ENCODE measurements around the gene PRELP. TPM values are rescaled to one million over a fixed set of nuclear protein-coding genes. Genes with fewer than 3 reads are reported as not detected.

PRELP gene
- total and polyA plus RNA-seq, 9 of the 15 experiments (the other 6 are each of a cell fraction or from before 2014, with no cell fraction given) = 0.04 TPM; not detected in 8

DNA sequence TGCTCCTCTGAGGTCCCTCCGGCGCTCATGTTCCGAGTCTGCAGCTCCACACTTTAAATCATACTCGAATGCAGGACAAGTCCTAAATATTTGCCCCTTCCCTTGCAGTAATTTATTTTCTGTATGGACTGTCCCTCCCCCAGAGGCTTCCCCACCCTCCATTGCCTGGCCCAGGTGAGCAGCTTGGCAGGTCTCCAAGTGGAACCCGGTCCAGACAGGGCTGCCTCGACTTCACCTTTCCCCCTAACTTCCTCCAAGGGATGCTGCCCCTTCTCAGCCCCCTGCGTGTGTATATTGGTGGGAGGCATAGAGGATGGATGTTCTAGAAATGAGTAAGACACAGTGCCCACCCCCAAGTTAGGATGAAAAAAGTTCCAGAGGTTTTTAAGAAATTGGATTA, 12.9 kb downstream of the PRELP start:
- WGBS (ENCODE audit: insufficient coverage, low coverage, missing lambda C conversion rate) = 13% methylated on average over 7 of the region's 7 CpGs
- CTCF ChIA-PET (ENCODE audit: low intra/inter-chr PET ratio) = interaction anchor here (0.6 to 4.3 kb wide), 7 partner anchors 32 to 224 kb away, joined by 3 to 40 read pairs (median 4); no protein-coding TSS in a partner anchor
- H3K9ac ChIP-seq (ENCODE audit: insufficient read depth in 1 of 2, low read depth in 2 of 2, low read length in 2 of 2) = no peak overlapping the region
- FAIRE-seq (no peak), ATAC-seq (no peak), DNase-seq (ENCODE audit: extremely low read depth in 1 of 4, low spot score in 3 of 4) (no peak)
- H3K79me2 ChIP-seq (ENCODE audit: control insufficient read depth, insufficient read depth, low read length) = no peaks in the 10 kb centered on the region
- H3K9me1 ChIP-seq (ENCODE audit: control insufficient read depth, insufficient read depth, low read length) = no peaks in the 10 kb centered on the region
- no peak overlapping the region for H3K27ac ChIP-seq (ENCODE audit: extremely low read depth, low read depth, low read length)
- peaks cover 36 to 52% of the 10 kb centered on the region in 2 experiments for H3K27me3 ChIP-seq (ENCODE audit: control insufficient read depth in 2 of 2, insufficient read depth in 2 of 2, low read length in 2 of 2)
- TF ChIP-seq ZNF197 (CRISPR knock-in tag; IDR thresholded peaks at IDR 0.05; ENCODE audit: low read depth) = no peak
- TF ChIP-seq, protein P1, sequence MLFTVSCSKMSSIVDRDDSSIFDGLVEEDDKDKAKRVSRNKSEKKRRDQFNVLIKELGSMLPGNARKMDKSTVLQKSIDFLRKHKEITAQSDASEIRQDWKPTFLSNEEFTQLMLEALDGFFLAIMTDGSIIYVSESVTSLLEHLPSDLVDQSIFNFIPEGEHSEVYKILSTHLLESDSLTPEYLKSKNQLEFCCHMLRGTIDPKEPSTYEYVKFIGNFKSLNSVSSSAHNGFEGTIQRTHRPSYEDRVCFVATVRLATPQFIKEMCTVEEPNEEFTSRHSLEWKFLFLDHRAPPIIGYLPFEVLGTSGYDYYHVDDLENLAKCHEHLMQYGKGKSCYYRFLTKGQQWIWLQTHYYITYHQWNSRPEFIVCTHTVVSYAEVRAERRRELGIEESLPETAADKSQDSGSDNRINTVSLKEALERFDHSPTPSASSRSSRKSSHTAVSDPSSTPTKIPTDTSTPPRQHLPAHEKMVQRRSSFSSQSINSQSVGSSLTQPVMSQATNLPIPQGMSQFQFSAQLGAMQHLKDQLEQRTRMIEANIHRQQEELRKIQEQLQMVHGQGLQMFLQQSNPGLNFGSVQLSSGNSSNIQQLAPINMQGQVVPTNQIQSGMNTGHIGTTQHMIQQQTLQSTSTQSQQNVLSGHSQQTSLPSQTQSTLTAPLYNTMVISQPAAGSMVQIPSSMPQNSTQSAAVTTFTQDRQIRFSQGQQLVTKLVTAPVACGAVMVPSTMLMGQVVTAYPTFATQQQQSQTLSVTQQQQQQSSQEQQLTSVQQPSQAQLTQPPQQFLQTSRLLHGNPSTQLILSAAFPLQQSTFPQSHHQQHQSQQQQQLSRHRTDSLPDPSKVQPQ (CRISPR knock-in tag; IDR thresholded peaks at IDR 0.05; ENCODE audit: borderline replicate concordance) = no peak
- no peak for TF ChIP-seq NCOA4 (IDR thresholded peaks at IDR 0.05; ENCODE audit: partially characterized antibody)
- no peaks in the 10 kb centered on the region for H3K9me3 ChIP-seq (replicated peaks; ENCODE audit: control insufficient read depth, insufficient read depth, low read depth, low read length)
- no peak overlapping the region for H3K4me3 ChIP-seq
- in situ Hi-C loops (cut with MboI) (loop anchor here (5.0 kb wide), 2 partner anchors 146 to 216 kb away; no protein-coding TSS in a partner anchor), intact Hi-C loops (cut with micrococcal nuclease) (no loop called here)
- no peaks in the 10 kb centered on the region for H3K36me3 ChIP-seq (ENCODE audit: control insufficient read depth, insufficient read depth, low read length)
- peaks cover 0 to 14% of the 10 kb centered on the region in 2 experiments; a peak in 2 of 5 replicates for H3K4me1 ChIP-seq (replicated peaks in 1 of 2; ENCODE audit: control insufficient read depth in 2 of 2, insufficient read depth in 2 of 2, low read length in 2 of 2)
- no peaks in the 10 kb centered on the region; the same call in 1 of the 2 replicates for H4K20me1 ChIP-seq (replicated peaks; ENCODE audit: control insufficient read depth, insufficient read depth, low read length)
- H3K4me2 ChIP-seq (ENCODE audit: insufficient read depth, low read length) = no peak overlapping the region
- POLR2A ChIA-PET = interaction anchor here (0.7 to 1.3 kb wide), 5 partner anchors 9 to 218 kb away, joined by 3 to 5 read pairs (median 3); no protein-coding TSS in a partner anchor
- no TSS peak for BruUV-seq (replicated peaks)
- H2AFZ ChIP-seq (ENCODE audit: low read depth, low read length) = no peak overlapping the region
